ENCODE measurements around the gene PKP1. TPM values are rescaled to one million over a fixed set of nuclear protein-coding genes. Genes with fewer than 3 reads are reported as not detected.

PKP1 gene
- total RNA-seq, 2 experiments from 2014 or later = not detected

GRCh38 chr1:201325678-201326060 is 42.4 kb downstream of the PKP1 start:
- CTCF ChIA-PET = no interaction called here
- no peak overlapping the region for H3K4me3 Mint-ChIP-seq
- H3K4me1 Mint-ChIP-seq = no peaks in the 10 kb centered on the region
- ATAC-seq (no peak), DNase-seq (no peak)
- peaks cover 7% of the 10 kb centered on the region for H3K27me3 Mint-ChIP-seq
- H3K9me3 Mint-ChIP-seq (ENCODE audit: low read depth) = no peaks in the 10 kb centered on the region
- H3K27ac Mint-ChIP-seq = no peak overlapping the region
- H3K36me3 Mint-ChIP-seq = no peaks in the 10 kb centered on the region

GRCh38 chr1:201326710-201327109 is 43.4 kb downstream of the PKP1 start:
- H3K4me1 Mint-ChIP-seq = no peaks in the 10 kb centered on the region
- no peak overlapping the region for H3K4me3 Mint-ChIP-seq
- H3K36me3 Mint-ChIP-seq = no peaks in the 10 kb centered on the region
- H3K27ac Mint-ChIP-seq = no peak overlapping the region
- ATAC-seq (no peak), DNase-seq (no peak)
- no peaks in the 10 kb centered on the region for H3K9me3 Mint-ChIP-seq (ENCODE audit: low read depth)
- peaks cover 7% of the 10 kb centered on the region for H3K27me3 Mint-ChIP-seq
- CTCF ChIA-PET = no interaction called here

GRCh38 chr1:201327687-201328240 is 44.5 kb downstream of the PKP1 start:
- CTCF ChIA-PET = no interaction called here
- no peaks in the 10 kb centered on the region for H3K4me1 Mint-ChIP-seq
- no peak for DNase-seq
- no peak overlapping the region for H3K4me3 Mint-ChIP-seq
- peaks cover 7% of the 10 kb centered on the region for H3K27me3 Mint-ChIP-seq
- no peak overlapping the region for H3K27ac Mint-ChIP-seq
- no peaks in the 10 kb centered on the region for H3K36me3 Mint-ChIP-seq
- H3K9me3 Mint-ChIP-seq (ENCODE audit: low read depth) = no peaks in the 10 kb centered on the region
- no peak for ATAC-seq

- H3K27me3 Mint-ChIP-seq = peaks cover 11% of the 10 kb centered on the region
- DNase-seq (no peak), ATAC-seq (no peak)
- CTCF ChIA-PET = interaction anchor here (1.2 kb wide), 1 partner anchor 33 kb away, joined by 3 read pairs; no protein-coding TSS in a partner anchor
- no peak overlapping the region for H3K27ac Mint-ChIP-seq
- H3K36me3 Mint-ChIP-seq = no peaks in the 10 kb centered on the region
- no peak overlapping the region for H3K4me3 Mint-ChIP-seq
- H3K9me3 Mint-ChIP-seq (ENCODE audit: low read depth) = no peaks in the 10 kb centered on the region
- no peaks in the 10 kb centered on the region for H3K4me1 Mint-ChIP-seq
Measured at GRCh38 chr1:201328576-201328975, 45.3 kb downstream of the PKP1 start.

GRCh38 chr1:201329286-201329685 is 46.0 kb downstream of the PKP1 start:
- no peak overlapping the region for H3K27ac Mint-ChIP-seq
- DNase-seq = no peak
- no peaks in the 10 kb centered on the region for H3K36me3 Mint-ChIP-seq
- CTCF ChIA-PET = interaction anchor here (1.2 kb wide), 1 partner anchor 32 kb away, joined by 3 read pairs; no protein-coding TSS in a partner anchor
- no peak overlapping the region for H3K4me3 Mint-ChIP-seq
- no peaks in the 10 kb centered on the region for H3K4me1 Mint-ChIP-seq
- no peaks in the 10 kb centered on the region for H3K9me3 Mint-ChIP-seq (ENCODE audit: low read depth)
- no peak for ATAC-seq
- peaks cover 11% of the 10 kb centered on the region for H3K27me3 Mint-ChIP-seq

GRCh38 chr1:201329801-201330200 is 46.5 kb downstream of the PKP1 start:
- Mint-ChIP-seq H3K27me3 (peaks cover 11% of the 10 kb centered on the region), H3K36me3 (no peaks in the 10 kb centered on the region), H3K4me1 (no peaks in the 10 kb centered on the region), H3K9me3 (ENCODE audit: low read depth) (no peaks in the 10 kb centered on the region), H3K27ac (no peak overlapping the region), H3K4me3 (no peak overlapping the region)
- CTCF ChIA-PET = no interaction called here
- ATAC-seq (no peak), DNase-seq (no peak)

GRCh38 chr1:201330541-201330940 is 47.2 kb downstream of the PKP1 start:
- H3K4me1 Mint-ChIP-seq = no peaks in the 10 kb centered on the region
- peaks cover 11% of the 10 kb centered on the region for H3K27me3 Mint-ChIP-seq
- ATAC-seq = no peak
- CTCF ChIA-PET = no interaction called here
- no peak overlapping the region for H3K27ac Mint-ChIP-seq
- no peak for DNase-seq
- no peak overlapping the region for H3K4me3 Mint-ChIP-seq
- no peaks in the 10 kb centered on the region for H3K36me3 Mint-ChIP-seq
- H3K9me3 Mint-ChIP-seq (ENCODE audit: low read depth) = no peaks in the 10 kb centered on the region

- no peak for ATAC-seq
Measured at GRCh38 chr1:201331166-201331565, 47.9 kb downstream of the PKP1 start.

GRCh38 chr1:201332021-201332420 is 48.7 kb downstream of the PKP1 start:
- no peak for DNase-seq
- Mint-ChIP-seq H3K27ac (peak overlapping the region; percentile 6), H3K4me3 (no peak overlapping the region), H3K9me3 (ENCODE audit: low read depth) (no peaks in the 10 kb centered on the region), H3K27me3 (peaks cover 8% of the 10 kb centered on the region), H3K36me3 (no peaks in the 10 kb centered on the region), H3K4me1 (no peaks in the 10 kb centered on the region)
- ATAC-seq = no peak
- CTCF ChIA-PET = no interaction called here

More at GRCh38 chr1:201331166-201331565, 47.9 kb downstream of the PKP1 start:
- CTCF ChIA-PET = no interaction called here
- peaks cover 8% of the 10 kb centered on the region for H3K27me3 Mint-ChIP-seq
- no peak overlapping the region for H3K27ac Mint-ChIP-seq
- H3K4me3 Mint-ChIP-seq = no peak overlapping the region
- H3K9me3 Mint-ChIP-seq (ENCODE audit: low read depth) = no peaks in the 10 kb centered on the region
- H3K36me3 Mint-ChIP-seq = no peaks in the 10 kb centered on the region
- no peaks in the 10 kb centered on the region for H3K4me1 Mint-ChIP-seq
- no peak for DNase-seq

GRCh38 chr1:201332616-201333335 is 49.5 kb downstream of the PKP1 start:
- peaks cover 8% of the 10 kb centered on the region for H3K27me3 Mint-ChIP-seq
- DNase-seq = no peak
- no peaks in the 10 kb centered on the region for H3K9me3 Mint-ChIP-seq (ENCODE audit: low read depth)
- CTCF ChIA-PET = no interaction called here
- no peak for ATAC-seq
- H3K27ac Mint-ChIP-seq = no peak overlapping the region
- no peaks in the 10 kb centered on the region for H3K36me3 Mint-ChIP-seq
- H3K4me1 Mint-ChIP-seq = no peaks in the 10 kb centered on the region
- no peak overlapping the region for H3K4me3 Mint-ChIP-seq

GRCh38 chr1:201334325-201335173 is 51.2 kb downstream of the PKP1 start:
- Mint-ChIP-seq H3K9me3 (ENCODE audit: low read depth) (no peaks in the 10 kb centered on the region), H3K4me3 (no peak overlapping the region), H3K27ac (no peak overlapping the region), H3K27me3 (peaks cover 12% of the 10 kb centered on the region), H3K36me3 (no peaks in the 10 kb centered on the region), H3K4me1 (no peaks in the 10 kb centered on the region)
- no peak for DNase-seq
- no peak for ATAC-seq
- CTCF ChIA-PET = interaction anchor here (0.7 kb wide), 1 partner anchor 14 kb away, joined by 3 read pairs; no protein-coding TSS in a partner anchor

- H3K27ac Mint-ChIP-seq = no peak overlapping the region
- no peaks in the 10 kb centered on the region for H3K4me1 Mint-ChIP-seq
- CTCF ChIA-PET = no interaction called here
Measured at GRCh38 chr1:201335174-201335870, 52.0 kb downstream of the PKP1 start.

GRCh38 chr1:201335901-201336300 is 52.6 kb downstream of the PKP1 start:
- Mint-ChIP-seq H3K4me1 (no peaks in the 10 kb centered on the region), H3K27ac (no peak overlapping the region), H3K36me3 (no peaks in the 10 kb centered on the region), H3K4me3 (no peak overlapping the region), H3K27me3 (peaks cover 20% of the 10 kb centered on the region), H3K9me3 (ENCODE audit: low read depth) (no peaks in the 10 kb centered on the region)
- no peak for DNase-seq
- no peak for ATAC-seq
- CTCF ChIA-PET = no interaction called here

More at GRCh38 chr1:201335174-201335870, 52.0 kb downstream of the PKP1 start:
- Mint-ChIP-seq H3K4me3 (no peak overlapping the region), H3K27me3 (peaks cover 16% of the 10 kb centered on the region), H3K9me3 (ENCODE audit: low read depth) (no peaks in the 10 kb centered on the region), H3K36me3 (no peaks in the 10 kb centered on the region)
- DNase-seq (no peak), ATAC-seq (no peak)

All from activated CD8-positive, alpha-beta memory T cell treated with anti-CD3 and anti-CD28 coated beads, Interleukin-2, amount 10 ng/mL, durations not matched to agents 7 days and 5 days (primary cell).